ENCODE results near the gene PDE4D.
"Not testable (repeated sequence)": the region's sequence is repeated elsewhere in the genome, so short reads cannot be mapped to it uniquely, and the experiment has no call there.

DNA sequence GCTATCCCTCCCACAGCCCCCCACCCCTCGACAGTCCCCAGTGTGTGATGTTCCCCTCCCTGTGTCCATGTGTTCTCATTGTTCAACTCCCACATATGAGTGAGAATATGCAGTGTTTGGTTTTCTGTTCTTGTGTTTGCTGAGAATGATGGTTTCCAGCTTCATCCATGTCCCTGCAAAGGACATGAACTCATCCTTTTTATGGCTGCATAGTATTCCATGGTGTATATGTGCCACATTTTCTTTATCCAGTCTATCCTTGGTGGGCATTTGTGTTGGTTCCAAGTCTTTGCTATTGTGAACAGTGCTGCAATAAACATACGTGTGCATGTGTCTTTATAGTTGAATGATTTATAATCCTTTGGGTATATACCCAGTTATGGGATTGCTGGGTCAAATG, 940.3 kb downstream of the PDE4D start:
- not testable (repeated sequence) for TF ChIP-seq FOXM1 (IDR thresholded peaks at IDR 0.05; ENCODE audit: borderline replicate concordance); LEF1 (IDR thresholded peaks at IDR 0.05; ENCODE audit: borderline replicate concordance); TARDBP (IDR thresholded peaks at IDR 0.05); ARNT (IDR thresholded peaks at IDR 0.05); CTBP1 (IDR thresholded peaks at IDR 0.05; ENCODE audit: borderline replicate concordance); FOXK2 (IDR thresholded peaks at IDR 0.05); BHLHE40 (IDR thresholded peaks at IDR 0.05; ENCODE audit: borderline replicate concordance); SP1 (IDR thresholded peaks at IDR 0.05); FOXA1 (IDR thresholded peaks at IDR 0.05); SUZ12 (IDR thresholded peaks at IDR 0.05); HDGF (IDR thresholded peaks at IDR 0.05; ENCODE audit: borderline replicate concordance)
- TF ChIP-seq, protein P1, sequence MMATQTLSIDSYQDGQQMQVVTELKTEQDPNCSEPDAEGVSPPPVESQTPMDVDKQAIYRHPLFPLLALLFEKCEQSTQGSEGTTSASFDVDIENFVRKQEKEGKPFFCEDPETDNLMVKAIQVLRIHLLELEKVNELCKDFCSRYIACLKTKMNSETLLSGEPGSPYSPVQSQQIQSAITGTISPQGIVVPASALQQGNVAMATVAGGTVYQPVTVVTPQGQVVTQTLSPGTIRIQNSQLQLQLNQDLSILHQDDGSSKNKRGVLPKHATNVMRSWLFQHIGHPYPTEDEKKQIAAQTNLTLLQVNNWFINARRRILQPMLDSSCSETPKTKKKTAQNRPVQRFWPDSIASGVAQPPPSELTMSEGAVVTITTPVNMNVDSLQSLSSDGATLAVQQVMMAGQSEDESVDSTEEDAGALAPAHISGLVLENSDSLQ (IDR thresholded peaks at IDR 0.05): not testable (repeated sequence)

Measured in HEK293T (cell line).